Activated CD8-positive, alpha-beta memory T cell treated with anti-CD3 and anti-CD28 coated beads, Interleukin-2, amount 10 ng/mL, durations not matched to agents 7 days and 5 days (primary cell): ENCODE results near the gene SPEN. TPM values are rescaled to one million over a fixed set of nuclear protein-coding genes. Genes with fewer than 3 reads are reported as not detected.

Experiments
- ATAC-seq: fragments of 150-1000 bp; cut with Tn5 transposase; one replicate; pipeline ENCODE4 v1.10.0; 2021; ENCODE audit warnings: moderate library complexity
- CTCF ChIA-PET: fragments of 350-600 bp; sonication (Branson Sonifier 250); formaldehyde crosslinking; loops from one replicate; lab custom pipeline; 2021; ENCODE audit warnings: antibody characterized with exemption; lab: Charles Lee
- DNase-seq: peaks from one replicate; pipeline ENCODE4 v3.0.0-alpha.2; 2020
- H3K27ac Mint-ChIP-seq: one replicate; pipeline ENCODE4 v1.8.0; 2021; ENCODE audit warnings: mild to moderate bottlenecking, mixed read lengths
- H3K27me3 Mint-ChIP-seq: one replicate; pipeline ENCODE4 v1.8.0; 2021; ENCODE audit warnings: mixed read lengths
- H3K36me3 Mint-ChIP-seq: one replicate; pipeline ENCODE4 v1.8.0; 2021; ENCODE audit warnings: mild to moderate bottlenecking, mixed read lengths
- H3K4me1 Mint-ChIP-seq: one replicate; pipeline ENCODE4 v1.8.0; 2021; ENCODE audit warnings: mixed read lengths
- H3K4me3 Mint-ChIP-seq: one replicate; pipeline ENCODE4 v1.8.0; 2021; ENCODE audit warnings: mild to moderate bottlenecking, moderate library complexity, mixed read lengths
- H3K9me3 Mint-ChIP-seq: one replicate; pipeline ENCODE4 v1.8.0; 2022; ENCODE audit warnings: low read depth, mixed read lengths
- total RNA-seq, 2 experiments: library from RNA; stranded (reverse); gene quantifications; one replicate each; pipeline ENCODE4 v1.2.3, GENCODE V29; 2021

SPEN gene
- total RNA-seq, 2 experiments from 2014 or later, result 74.6 to 75.5 TPM

GRCh38 chr1:15851210-15852035 lies 3.9 kb downstream of the SPEN start:
- no peak for ATAC-seq
- peaks cover 33% of the 10 kb centered on the region for H3K4me1 Mint-ChIP-seq
- CTCF ChIA-PET, result interaction anchor here (3.0 kb wide), 1 partner anchor 36 kb away, joined by 20 read pairs; no protein-coding TSS in a partner anchor
- no peak for DNase-seq
- no peak overlapping the region for H3K27ac Mint-ChIP-seq
- no peaks in the 10 kb centered on the region for H3K9me3 Mint-ChIP-seq
- H3K27me3 Mint-ChIP-seq, result no peaks in the 10 kb centered on the region
- peaks cover 5% of the 10 kb centered on the region for H3K36me3 Mint-ChIP-seq
- H3K4me3 Mint-ChIP-seq, result no peak overlapping the region

DNA sequence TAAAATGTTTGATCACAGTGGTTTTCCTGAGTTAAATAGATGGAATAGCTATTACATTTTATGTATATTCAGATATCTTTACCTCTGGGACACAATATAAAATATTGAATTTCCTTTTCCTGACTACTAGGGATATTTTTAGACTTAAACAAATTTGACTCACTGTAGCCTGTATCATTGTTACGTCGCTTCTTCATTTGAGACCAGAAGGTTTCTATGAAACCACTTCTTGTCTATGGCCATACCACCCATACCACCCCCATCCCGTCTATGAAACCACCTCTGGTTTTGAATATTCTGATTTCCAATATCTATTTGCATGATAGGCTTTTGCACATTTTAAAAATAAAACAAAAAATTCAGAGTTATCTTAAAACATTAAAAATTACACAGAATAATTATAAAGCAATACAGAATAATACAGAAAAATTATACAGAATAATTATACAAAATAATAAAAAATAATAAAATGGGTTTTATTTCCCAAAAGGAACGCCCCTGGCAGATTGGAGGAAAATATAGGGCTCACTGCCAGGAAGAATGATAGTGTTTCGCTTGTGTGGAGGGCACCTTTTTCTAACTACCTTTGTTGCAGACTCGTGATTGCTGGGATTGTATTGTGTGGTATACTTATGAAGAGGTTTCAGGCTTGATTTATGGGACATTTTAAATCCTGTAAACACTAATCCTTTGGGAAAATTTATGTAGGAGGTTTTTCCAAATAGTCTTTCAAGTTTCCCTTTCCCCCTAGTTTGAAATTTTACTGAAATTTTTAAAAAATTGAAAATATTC lies 4.7 kb downstream of the SPEN start:
- Mint-ChIP-seq H3K4me3 (no peak overlapping the region), H3K36me3 (peaks cover 7% of the 10 kb centered on the region), H3K27me3 (no peaks in the 10 kb centered on the region), H3K27ac (no peak overlapping the region), H3K4me1 (peaks cover 32% of the 10 kb centered on the region), H3K9me3 (no peaks in the 10 kb centered on the region)
- ATAC-seq, result no peak
- CTCF ChIA-PET, result no interaction called here
- no peak for DNase-seq

- ATAC-seq (no peak), DNase-seq (no peak)
- H3K36me3 Mint-ChIP-seq, result peaks cover 7% of the 10 kb centered on the region
- H3K27ac Mint-ChIP-seq, result no peak overlapping the region
- CTCF ChIA-PET, result no interaction called here
- peaks cover 32% of the 10 kb centered on the region for H3K4me1 Mint-ChIP-seq
- H3K4me3 Mint-ChIP-seq, result no peak overlapping the region
- no peaks in the 10 kb centered on the region for H3K27me3 Mint-ChIP-seq
- H3K9me3 Mint-ChIP-seq, result no peaks in the 10 kb centered on the region
These were observed 5.4 kb downstream of the SPEN start for GRCh38 chr1:15852828-15853302.

- H3K27ac Mint-ChIP-seq, result no peak overlapping the region
- DNase-seq, result no peak
- no peak overlapping the region for H3K4me3 Mint-ChIP-seq
- ATAC-seq, result no peak
- H3K27me3 Mint-ChIP-seq, result no peaks in the 10 kb centered on the region
- H3K36me3 Mint-ChIP-seq, result peaks cover 8% of the 10 kb centered on the region
- no peaks in the 10 kb centered on the region for H3K9me3 Mint-ChIP-seq
- peaks cover 15% of the 10 kb centered on the region for H3K4me1 Mint-ChIP-seq
- CTCF ChIA-PET, result interaction anchor here (1.7 kb wide), 1 partner anchor 62 kb away, joined by 3 read pairs; no protein-coding TSS in a partner anchor
These were observed 9.4 kb downstream of the SPEN start for GRCh38 chr1:15856888-15857287.

- H3K9me3 Mint-ChIP-seq, result no peaks in the 10 kb centered on the region
- CTCF ChIA-PET, result interaction anchor here (1.0 to 1.3 kb wide), 2 partner anchors 20 to 43 kb away, joined by 3 to 5 read pairs; no protein-coding TSS in a partner anchor
- ATAC-seq (no peak), DNase-seq (no peak)
- peaks cover 11% of the 10 kb centered on the region for H3K4me1 Mint-ChIP-seq
- no peaks in the 10 kb centered on the region for H3K27me3 Mint-ChIP-seq
- H3K36me3 Mint-ChIP-seq, result peaks cover 4% of the 10 kb centered on the region
- no peak overlapping the region for H3K27ac Mint-ChIP-seq
- no peak overlapping the region for H3K4me3 Mint-ChIP-seq
These were observed 10.7 kb downstream of the SPEN start for GRCh38 chr1:15858069-15858670.

- peaks cover 13% of the 10 kb centered on the region for H3K4me1 Mint-ChIP-seq
- peaks cover 5% of the 10 kb centered on the region for H3K36me3 Mint-ChIP-seq
- CTCF ChIA-PET, result interaction anchor here (1.0 to 1.3 kb wide), 2 partner anchors 19 to 43 kb away, joined by 3 to 5 read pairs; no protein-coding TSS in a partner anchor
- no peak overlapping the region for H3K27ac Mint-ChIP-seq
- no peak overlapping the region for H3K4me3 Mint-ChIP-seq
- no peaks in the 10 kb centered on the region for H3K9me3 Mint-ChIP-seq
- ATAC-seq, result no peak
- DNase-seq, result no peak
- no peaks in the 10 kb centered on the region for H3K27me3 Mint-ChIP-seq
These were observed 11.3 kb downstream of the SPEN start for GRCh38 chr1:15858672-15859372.

DNA sequence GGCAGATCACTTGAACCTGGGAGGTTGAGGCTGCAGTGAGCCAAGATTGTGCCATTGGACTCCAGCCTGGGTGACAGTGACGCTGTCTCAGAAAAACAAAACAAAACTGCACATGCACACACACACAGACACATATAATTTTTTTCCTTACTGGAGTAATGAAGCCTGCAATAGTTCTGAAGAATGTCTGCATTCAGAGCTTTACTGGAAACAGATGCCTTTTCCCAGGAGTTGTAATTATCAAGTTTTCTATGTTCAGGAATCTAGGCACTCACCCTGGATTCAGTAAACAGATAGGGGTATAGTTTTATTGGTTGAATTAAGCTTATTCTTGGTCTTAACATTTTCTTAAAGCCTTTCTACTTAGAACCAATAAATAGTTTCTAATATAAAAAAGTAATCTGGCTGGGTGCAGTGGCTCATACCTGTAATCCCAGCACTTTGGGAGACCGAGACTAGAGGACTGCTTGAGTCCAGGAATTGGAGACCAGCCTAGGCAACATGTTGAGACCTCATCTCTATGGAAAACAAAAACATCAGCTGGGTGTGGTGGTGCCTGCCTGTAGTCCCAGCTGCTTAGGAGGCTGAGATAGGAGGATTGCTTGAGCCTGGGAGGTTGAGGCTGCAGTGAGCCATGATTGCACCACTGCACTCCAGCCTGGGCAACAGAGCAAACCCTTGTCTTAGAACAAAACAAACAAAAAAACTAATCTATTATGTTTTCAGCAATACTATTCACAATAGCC lies 15.8 kb downstream of the SPEN start:
- ATAC-seq, result no peak
- peaks cover 15% of the 10 kb centered on the region for H3K4me1 Mint-ChIP-seq
- CTCF ChIA-PET, result interaction anchor here (1.5 to 1.7 kb wide), 2 partner anchors 30 to 48 kb away, joined by 4 to 5 read pairs; no protein-coding TSS in a partner anchor

GRCh38 chr1:15866721-15867201 lies 19.3 kb downstream of the SPEN start:
- Mint-ChIP-seq H3K4me1 (peaks cover 24% of the 10 kb centered on the region), H3K27ac (no peak overlapping the region), H3K4me3 (no peak overlapping the region), H3K9me3 (no peaks in the 10 kb centered on the region), H3K36me3 (peaks cover 6% of the 10 kb centered on the region), H3K27me3 (no peaks in the 10 kb centered on the region)
- no peak for ATAC-seq
- DNase-seq, result no peak
- CTCF ChIA-PET, result no interaction called here

More for the DNA sequence above, 15.8 kb downstream of the SPEN start:
- peaks cover 1% of the 10 kb centered on the region for H3K36me3 Mint-ChIP-seq
- H3K9me3 Mint-ChIP-seq, result no peaks in the 10 kb centered on the region
- no peak overlapping the region for H3K4me3 Mint-ChIP-seq
- H3K27ac Mint-ChIP-seq, result no peak overlapping the region
- no peak for DNase-seq
- H3K27me3 Mint-ChIP-seq, result no peaks in the 10 kb centered on the region

- no peak for DNase-seq
- CTCF ChIA-PET, result interaction anchor here (0.7 to 1.2 kb wide), 2 partner anchors 52 to 142 kb away, joined by 3 to 9 read pairs; no protein-coding TSS in a partner anchor
- Mint-ChIP-seq H3K4me1 (peaks cover 24% of the 10 kb centered on the region), H3K4me3 (no peak overlapping the region), H3K27me3 (no peaks in the 10 kb centered on the region), H3K9me3 (no peaks in the 10 kb centered on the region), H3K36me3 (peaks cover 6% of the 10 kb centered on the region), H3K27ac (no peak overlapping the region)
- no peak for ATAC-seq
These were observed 19.8 kb downstream of the SPEN start for GRCh38 chr1:15867288-15867687.

GRCh38 chr1:15869413-15869812 lies 21.9 kb downstream of the SPEN start:
- Mint-ChIP-seq H3K4me1 (peaks cover 18% of the 10 kb centered on the region), H3K36me3 (peaks cover 21% of the 10 kb centered on the region)
- CTCF ChIA-PET, result no interaction called here

GRCh38 chr1:15870421-15870820 lies 22.9 kb downstream of the SPEN start:
- Mint-ChIP-seq H3K4me3 (no peak overlapping the region), H3K4me1 (peaks cover 18% of the 10 kb centered on the region), H3K27me3 (no peaks in the 10 kb centered on the region), H3K27ac (no peak overlapping the region), H3K9me3 (no peaks in the 10 kb centered on the region), H3K36me3 (peaks cover 21% of the 10 kb centered on the region)
- CTCF ChIA-PET, result interaction anchor here (0.8 to 1.2 kb wide), 3 partner anchors 9 to 78 kb away, joined by 3 read pairs; no protein-coding TSS in a partner anchor
- no peak for ATAC-seq
- no peak for DNase-seq

More at GRCh38 chr1:15869413-15869812, 21.9 kb downstream of the SPEN start:
- Mint-ChIP-seq H3K27me3 (no peaks in the 10 kb centered on the region), H3K4me3 (no peak overlapping the region), H3K27ac (no peak overlapping the region), H3K9me3 (no peaks in the 10 kb centered on the region)
- DNase-seq (no peak), ATAC-seq (no peak)

- H3K4me1 Mint-ChIP-seq, result peaks cover 16% of the 10 kb centered on the region
- H3K27ac Mint-ChIP-seq, result no peak overlapping the region
- H3K36me3 Mint-ChIP-seq, result peaks cover 33% of the 10 kb centered on the region
- ATAC-seq, result no peak
- H3K4me3 Mint-ChIP-seq, result no peak overlapping the region
- no peaks in the 10 kb centered on the region for H3K9me3 Mint-ChIP-seq
- CTCF ChIA-PET, result no interaction called here
- no peaks in the 10 kb centered on the region for H3K27me3 Mint-ChIP-seq
- no peak for DNase-seq
These were observed 27.0 kb downstream of the SPEN start for GRCh38 chr1:15874471-15874870.
